ENCODE data around the gene FASTK.

The FASTK gene

DNA sequence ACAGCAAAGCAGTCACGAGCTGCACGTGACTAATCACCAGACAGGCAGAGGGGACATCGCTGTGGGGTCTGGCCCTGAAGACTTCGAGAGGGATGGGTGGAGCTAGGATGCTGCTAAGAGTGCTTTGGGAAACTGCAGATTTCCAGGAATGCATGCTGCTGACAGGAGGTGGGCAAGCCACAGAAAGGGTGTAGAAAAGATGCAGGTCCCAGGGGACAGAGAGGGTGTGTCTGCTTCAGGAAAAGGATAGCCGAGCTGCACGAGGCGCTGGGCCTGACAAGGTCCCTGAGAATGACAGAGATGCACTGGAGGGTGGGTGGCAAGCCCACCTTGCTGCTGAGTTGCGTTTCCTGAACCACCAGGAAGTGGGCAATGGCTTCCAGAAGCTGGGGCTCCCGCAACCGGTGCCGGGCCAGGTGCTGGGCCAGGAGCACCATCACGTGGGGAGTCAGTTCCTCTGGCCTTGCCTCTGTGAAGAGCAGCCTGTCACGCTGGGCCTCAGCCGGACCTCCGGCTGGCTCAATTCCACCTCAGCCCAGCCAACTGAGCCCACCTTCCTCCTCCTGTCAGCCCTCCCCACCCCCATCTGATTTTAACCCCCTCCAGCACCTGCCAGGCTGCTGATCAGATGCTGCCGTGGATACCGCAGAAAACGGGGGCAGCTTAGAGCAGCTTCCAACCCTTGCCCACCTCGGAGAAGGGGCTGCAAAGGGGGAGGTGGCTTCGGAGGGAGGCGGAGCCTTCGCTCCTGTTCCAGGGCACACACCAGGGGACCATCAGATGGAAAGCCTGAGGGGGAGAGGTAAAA, 2.2 kb downstream of the FASTK start:
- TF ChIP-seq, protein P1, sequence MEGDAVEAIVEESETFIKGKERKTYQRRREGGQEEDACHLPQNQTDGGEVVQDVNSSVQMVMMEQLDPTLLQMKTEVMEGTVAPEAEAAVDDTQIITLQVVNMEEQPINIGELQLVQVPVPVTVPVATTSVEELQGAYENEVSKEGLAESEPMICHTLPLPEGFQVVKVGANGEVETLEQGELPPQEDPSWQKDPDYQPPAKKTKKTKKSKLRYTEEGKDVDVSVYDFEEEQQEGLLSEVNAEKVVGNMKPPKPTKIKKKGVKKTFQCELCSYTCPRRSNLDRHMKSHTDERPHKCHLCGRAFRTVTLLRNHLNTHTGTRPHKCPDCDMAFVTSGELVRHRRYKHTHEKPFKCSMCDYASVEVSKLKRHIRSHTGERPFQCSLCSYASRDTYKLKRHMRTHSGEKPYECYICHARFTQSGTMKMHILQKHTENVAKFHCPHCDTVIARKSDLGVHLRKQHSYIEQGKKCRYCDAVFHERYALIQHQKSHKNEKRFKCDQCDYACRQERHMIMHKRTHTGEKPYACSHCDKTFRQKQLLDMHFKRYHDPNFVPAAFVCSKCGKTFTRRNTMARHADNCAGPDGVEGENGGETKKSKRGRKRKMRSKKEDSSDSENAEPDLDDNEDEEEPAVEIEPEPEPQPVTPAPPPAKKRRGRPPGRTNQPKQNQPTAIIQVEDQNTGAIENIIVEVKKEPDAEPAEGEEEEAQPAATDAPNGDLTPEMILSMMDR (IDR thresholded peaks at IDR 0.05; ENCODE audit: low read depth, low read length) = no peak
- H3K4me3 ChIP-seq (ENCODE audit: low read depth, low read length) = no peak overlapping the region

DNA sequence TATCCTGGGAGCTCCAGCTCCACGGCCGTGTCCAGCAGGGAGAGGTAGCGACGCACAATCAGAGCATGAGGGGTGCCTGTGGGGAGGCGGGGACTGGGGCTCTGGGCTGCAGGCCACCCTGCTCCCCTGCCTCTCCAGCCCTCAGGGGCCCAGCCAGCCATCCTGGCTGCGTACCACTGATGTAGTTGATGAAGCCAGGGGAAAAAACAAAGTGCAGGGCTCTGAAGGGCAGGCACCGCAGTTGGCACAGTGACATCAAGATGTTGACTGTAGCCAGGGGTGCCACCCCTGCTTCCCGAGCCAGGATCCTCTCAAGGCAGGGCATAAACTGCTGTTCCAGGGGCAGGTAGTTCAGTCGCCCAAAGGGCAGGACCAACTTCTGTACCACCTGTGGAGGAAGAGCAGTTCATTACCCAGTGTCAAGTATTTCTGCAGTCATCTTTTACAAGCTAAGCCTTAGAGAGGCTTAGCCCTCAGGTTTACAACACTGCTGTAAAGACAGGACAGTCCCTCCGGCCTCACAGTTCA, 2.8 kb downstream of the FASTK start:
- TF ChIP-seq, protein P1 (IDR thresholded peaks at IDR 0.05; ENCODE audit: low read depth, low read length) = no peak
- no peak overlapping the region for H3K4me3 ChIP-seq (ENCODE audit: low read depth, low read length)

DNA sequence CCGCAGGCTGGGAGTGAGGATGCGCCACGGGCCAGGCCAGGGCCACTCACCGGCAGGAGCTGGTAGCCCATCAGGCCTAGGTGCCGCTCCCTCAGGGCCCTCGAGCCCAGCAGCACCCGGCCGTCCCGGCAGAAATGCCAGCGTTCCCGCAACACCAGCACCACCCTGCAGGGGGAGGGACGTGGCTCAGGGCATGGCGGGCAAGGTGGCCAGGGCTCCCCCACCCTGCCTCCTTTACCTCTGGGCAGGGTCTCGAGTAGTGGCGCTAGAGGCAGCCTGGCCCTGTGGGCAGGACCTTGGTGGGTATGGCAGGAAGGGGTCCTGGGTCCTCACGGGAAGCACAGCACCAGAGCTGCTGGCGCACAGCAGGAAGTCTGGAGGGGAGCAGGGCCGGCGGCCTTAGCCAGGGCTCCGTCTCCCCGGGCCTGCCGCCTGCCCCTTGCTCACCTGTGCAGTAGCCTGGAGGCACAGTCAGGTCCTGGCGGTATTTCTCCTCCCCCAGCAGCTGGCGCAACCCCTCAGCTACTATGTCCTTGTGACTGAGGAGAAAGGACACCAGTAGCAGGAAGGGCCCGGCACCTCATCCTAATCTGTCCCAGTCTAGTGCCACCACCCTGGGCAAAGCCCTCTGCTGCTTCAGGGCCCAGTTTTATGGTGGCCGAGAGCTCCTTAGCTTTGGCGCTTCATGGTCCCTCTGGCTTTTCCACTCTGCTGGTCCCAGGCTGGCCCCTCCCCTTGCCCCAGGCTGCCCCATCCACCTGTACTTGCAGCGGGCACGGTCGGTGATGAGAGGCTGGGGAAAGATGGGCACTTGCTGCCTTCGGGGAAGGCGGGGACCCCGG, 3.5 kb downstream of the FASTK start:
- TF ChIP-seq, protein P1 (IDR thresholded peaks at IDR 0.05; ENCODE audit: low read depth, low read length) = peak; percentile 41; the same call in 1 of the 2 replicates
- H3K4me3 ChIP-seq (ENCODE audit: low read depth, low read length) = no peak overlapping the region

DNA sequence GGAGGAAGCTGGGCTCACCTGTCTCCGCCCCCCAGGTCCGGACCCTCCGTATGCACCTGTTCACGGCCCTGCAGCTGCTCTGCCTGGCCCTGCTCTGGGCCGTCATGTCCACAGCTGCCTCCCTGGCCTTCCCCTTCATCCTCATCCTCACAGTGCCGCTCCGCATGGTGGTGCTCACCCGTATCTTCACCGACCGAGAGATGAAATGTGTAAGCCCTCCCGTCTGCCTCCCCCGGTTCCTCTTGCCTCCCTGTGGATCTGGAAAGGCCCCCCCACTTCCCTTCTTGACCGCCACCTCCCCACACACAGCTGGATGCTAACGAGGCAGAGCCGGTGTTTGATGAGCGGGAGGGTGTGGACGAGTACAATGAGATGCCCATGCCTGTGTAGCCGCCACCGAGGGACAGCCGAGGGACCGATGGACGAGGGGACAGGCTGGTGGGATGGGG, 4.6 kb downstream of the FASTK start:
- TF ChIP-seq, protein P1 (IDR thresholded peaks at IDR 0.05; ENCODE audit: low read depth, low read length) = no peak
- no peak overlapping the region for H3K4me3 ChIP-seq (ENCODE audit: low read depth, low read length)

DNA sequence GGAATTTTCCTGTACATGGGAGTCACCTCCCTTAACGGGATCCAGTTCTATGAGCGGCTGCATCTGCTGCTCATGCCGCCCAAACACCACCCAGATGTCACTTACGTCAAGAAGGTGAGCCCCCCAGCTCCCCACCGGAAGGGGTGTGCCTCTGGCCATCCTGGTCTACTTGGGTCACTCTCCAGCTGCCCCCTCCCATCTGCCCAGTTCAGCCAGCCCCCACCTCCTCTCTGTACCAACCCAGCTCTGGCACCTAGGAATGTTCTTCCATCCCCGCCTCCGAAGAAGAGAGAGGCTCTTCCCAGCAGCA, 5.0 kb downstream of the FASTK start:
- TF ChIP-seq, protein P1 (IDR thresholded peaks at IDR 0.05; ENCODE audit: low read depth, low read length) = no peak

DNA sequence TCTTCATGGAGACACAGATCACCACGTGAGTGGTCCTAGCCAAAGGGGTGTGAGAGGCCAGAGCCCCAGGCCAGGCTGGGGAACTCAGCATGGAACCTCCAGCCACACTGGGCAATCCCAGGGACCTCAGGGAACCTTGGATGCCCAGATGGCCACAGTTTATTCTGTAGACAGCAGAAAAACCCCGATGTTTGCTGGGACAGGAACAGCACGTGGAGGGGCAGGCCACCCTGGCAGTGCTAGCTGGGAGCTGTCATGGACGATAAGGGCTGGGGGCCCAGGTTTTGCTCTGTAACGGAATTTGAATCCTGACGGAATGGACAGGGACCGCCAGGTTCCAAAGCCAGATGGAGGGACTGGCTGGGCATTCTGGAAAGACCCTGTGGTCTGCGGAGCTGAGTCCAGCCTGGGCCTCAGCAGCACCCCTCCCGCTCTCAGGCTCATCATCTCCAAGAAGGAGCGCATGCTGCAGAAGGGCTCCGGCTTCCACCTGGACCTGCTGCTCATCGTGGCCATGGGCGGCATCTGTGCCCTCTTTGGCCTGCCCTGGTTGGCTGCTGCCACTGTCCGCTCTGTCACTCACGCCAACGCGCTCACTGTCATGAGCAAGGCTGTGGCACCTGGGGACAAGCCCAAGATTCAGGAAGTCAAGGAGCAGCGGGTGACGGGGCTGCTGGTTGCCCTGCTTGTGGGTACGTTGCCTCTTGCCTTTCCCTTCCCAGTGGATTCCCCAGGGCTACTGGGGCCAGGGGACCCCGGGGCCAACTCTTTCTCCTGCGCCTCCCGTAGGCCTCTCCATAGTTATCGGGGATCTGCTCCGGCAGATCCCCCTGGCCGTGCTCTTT, 5.6 kb downstream of the FASTK start:
- TF ChIP-seq, protein P1 (IDR thresholded peaks at IDR 0.05; ENCODE audit: low read depth, low read length) = no peak
- H3K4me3 ChIP-seq (ENCODE audit: low read depth, low read length) = no peak overlapping the region

More for the DNA sequence above, 5.0 kb downstream of the FASTK start:
- no peak overlapping the region for H3K4me3 ChIP-seq (ENCODE audit: low read depth, low read length)

Measured in WI38 (cell line).